PC-9 (cell line): ENCODE measurements around the gene TULP4. TPM values are rescaled to one million over a fixed set of nuclear protein-coding genes. Genes with fewer than 3 reads are reported as not detected.

Source experiments
- Bru-seq: library from RNA; stranded (reverse); fragments of 400-500 nt; gene quantifications from one replicate; lab custom pipeline; 2021; lab: Mats Ljungman, UMichigan
- BruChase-seq, 2 experiments: library from RNA; stranded (reverse); fragments of 400-500 nt; gene quantifications; one replicate each; lab custom pipeline; 2021; lab: Mats Ljungman, UMichigan
- BruUV-seq: library from RNA; stranded (reverse); fragments of 400-500 nt; replicated peaks from 2 replicates; lab custom pipeline; 2021; lab: Mats Ljungman, UMichigan
- CTCF ChIA-PET: fragments of 300-600 bp; sonication (Branson Sonifier 250); formaldehyde crosslinking; loops from one replicate; lab custom pipeline; 2022; ENCODE audit warnings: antibody characterized with exemption; lab: Charles Lee
- POLR2A ChIA-PET: fragments of 300-600 bp; sonication (Branson Sonifier 250); formaldehyde crosslinking; loops from one replicate; lab custom pipeline; 2022; ENCODE audit warnings: antibody characterized with exemption; ENCODE audit not compliant: unreplicated experiment; lab: Charles Lee
- DNase-seq, 2 experiments: peaks; one replicate each; pipeline versions ENCODE4 v3.0.0 to v3.0.0-alpha.2; 2015 to 2022; ENCODE audit warnings: mixed read lengths in 1 of 2
- H2AFZ ChIP-seq: fragments of 200-600 bp; sonication (generic); 2 replicates; pipeline ENCODE4 v1.8.1; 2017; ENCODE audit warnings: antibody characterized with exemption
- H3F3A ChIP-seq: fragments of 200-600 bp; sonication (generic); 2 replicates; pipeline ENCODE4 v1.8.1; 2017; ENCODE audit warnings: antibody characterized with exemption, mild to moderate bottlenecking, low read depth; ENCODE audit not compliant: insufficient read depth
- H3K27ac ChIP-seq: fragments of 200-600 bp; sonication (generic); 2 replicates; pipeline ENCODE4 v1.6.1; 2016; ENCODE audit warnings: mixed run types
- H3K27me3 ChIP-seq: fragments of 200-600 bp; sonication (generic); 2 replicates; pipeline ENCODE4 v1.6.1; 2016; ENCODE audit warnings: low read depth, mixed run types; ENCODE audit not compliant: insufficient read depth
- H3K36me3 ChIP-seq: fragments of 200-600 bp; sonication (generic); 2 replicates; pipeline ENCODE4 v1.6.1; 2016; ENCODE audit warnings: low read depth, mixed run types
- H3K4me1 ChIP-seq: fragments of 200-600 bp; sonication (generic); replicated peaks from 2 replicates; pipeline ENCODE4 v1.6.1; 2016; ENCODE audit warnings: mixed run types; ENCODE audit not compliant: insufficient read depth
- H3K4me2 ChIP-seq: fragments of 200-600 bp; sonication (generic); 2 replicates; pipeline ENCODE4 v1.6.1; 2017; ENCODE audit warnings: mixed run types
- H3K4me3 ChIP-seq: fragments of 200-600 bp; sonication (generic); 2 replicates; pipeline ENCODE4 v1.6.1; 2016; ENCODE audit warnings: mixed run types
- H3K79me2 ChIP-seq: fragments of 200-600 bp; sonication (generic); 2 replicates; pipeline ENCODE4 v1.6.1; 2017; ENCODE audit warnings: low read depth, mixed run types
- H3K9me2 ChIP-seq: fragments of 200-600 bp; sonication (generic); 2 replicates; pipeline ENCODE4 v1.8.1; 2017; ENCODE audit warnings: mild to moderate bottlenecking; ENCODE audit not compliant: insufficient read depth
- H3K9me3 ChIP-seq: fragments of 200-600 bp; sonication (generic); 2 replicates; pipeline ENCODE4 v1.8.1; 2016; ENCODE audit warnings: low read depth; ENCODE audit not compliant: insufficient read depth
- H4K20me1 ChIP-seq: fragments of 200-600 bp; sonication (generic); 2 replicates; pipeline ENCODE4 v1.8.1; 2017; ENCODE audit not compliant: insufficient read depth
- EZH2 ChIP-seq: fragments of 200-600 bp; sonication (generic); IDR thresholded peaks from 2 replicates; pipeline ENCODE4 v1.8.0; 2017; ENCODE audit warnings: antibody characterized with exemption, low read depth
- intact Hi-C: fragments of 100-400 bp; cut with micrococcal nuclease; formaldehyde crosslinking; loops from one replicate; pipeline ENCODE4 v1.10.0; 2022; ENCODE audit not compliant: unreplicated experiment
- long read RNA-seq: library from polyadenylated mRNA; stranded (forward); transcript quantifications from one replicate; pipeline ENCODE4 v2.0.0, GENCODE V29; 2022
- total RNA-seq: library from RNA; stranded (reverse); gene quantifications from 2 replicates; pipeline ENCODE4 v1.2.3, GENCODE V29; 2021
- TF ChIP-seq, protein P1 (sequence below): fragments of 200-600 bp; sonication (generic); conservative IDR thresholded peaks from 2 replicates; pipeline ENCODE4 v1.6.1; 2017; ENCODE audit warnings: mixed run types, antibody characterized with exemption, mild to moderate bottlenecking, moderate library complexity

The TULP4 gene, protein sequence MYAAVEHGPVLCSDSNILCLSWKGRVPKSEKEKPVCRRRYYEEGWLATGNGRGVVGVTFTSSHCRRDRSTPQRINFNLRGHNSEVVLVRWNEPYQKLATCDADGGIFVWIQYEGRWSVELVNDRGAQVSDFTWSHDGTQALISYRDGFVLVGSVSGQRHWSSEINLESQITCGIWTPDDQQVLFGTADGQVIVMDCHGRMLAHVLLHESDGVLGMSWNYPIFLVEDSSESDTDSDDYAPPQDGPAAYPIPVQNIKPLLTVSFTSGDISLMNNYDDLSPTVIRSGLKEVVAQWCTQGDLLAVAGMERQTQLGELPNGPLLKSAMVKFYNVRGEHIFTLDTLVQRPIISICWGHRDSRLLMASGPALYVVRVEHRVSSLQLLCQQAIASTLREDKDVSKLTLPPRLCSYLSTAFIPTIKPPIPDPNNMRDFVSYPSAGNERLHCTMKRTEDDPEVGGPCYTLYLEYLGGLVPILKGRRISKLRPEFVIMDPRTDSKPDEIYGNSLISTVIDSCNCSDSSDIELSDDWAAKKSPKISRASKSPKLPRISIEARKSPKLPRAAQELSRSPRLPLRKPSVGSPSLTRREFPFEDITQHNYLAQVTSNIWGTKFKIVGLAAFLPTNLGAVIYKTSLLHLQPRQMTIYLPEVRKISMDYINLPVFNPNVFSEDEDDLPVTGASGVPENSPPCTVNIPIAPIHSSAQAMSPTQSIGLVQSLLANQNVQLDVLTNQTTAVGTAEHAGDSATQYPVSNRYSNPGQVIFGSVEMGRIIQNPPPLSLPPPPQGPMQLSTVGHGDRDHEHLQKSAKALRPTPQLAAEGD (N-terminal part only)
- total RNA-seq = 34.0 and 42.2 TPM in 2 replicates
- Bru-seq, nascent RNA = percentile 69 among the genes with signal in this experiment
- BruChase-seq, experiment 1, labeled RNA remaining after a 2-hour chase = percentile 70 among the genes with signal in this experiment
- BruChase-seq, experiment 2, labeled RNA remaining after a 6-hour chase = percentile 83 among the genes with signal in this experiment
- long read RNA-seq, partial matches to known transcripts = 2 of 5 reads
- long read RNA-seq, other reads (novel, unspliced or antisense) = 3 of 5 reads

GRCh38 chr6:158312165-158312564, at the start of gene TULP4:
TSS of gene TULP4 (plus strand) at chr6:158312465. CDS start at chr6:158314017, 1,552 bp downstream.
- Histone ChIP-seq H3K36me3 (peaks cover 15% of the 10 kb centered on the region; the same call in 1 of the 2 replicates), H3K9me3 (no peaks in the 10 kb centered on the region), H3K79me2 (no peaks in the 10 kb centered on the region; the same call in 1 of the 2 replicates), H4K20me1 (no peaks in the 10 kb centered on the region; the same call in 1 of the 2 replicates), H3K9me2 (no peaks in the 10 kb centered on the region), H3K4me3 (no peak within 1 kb of the TSS), H3K4me2 (no peak within 1 kb of the TSS), H3K4me1 (no peaks in the 10 kb centered on the region), H3K27ac (no peak within 1 kb of the TSS), H3F3A (peaks cover 8% of the 10 kb centered on the region; the same call in 1 of the 2 replicates), H2AFZ (no peak within 1 kb of the TSS), H3K27me3 (no peaks in the 10 kb centered on the region)
- no peak for DNase-seq
- CTCF ChIA-PET = no interaction called here
- intact Hi-C loops = no loop called here
- no peak for TF ChIP-seq EZH2
- TF ChIP-seq, protein P1, sequence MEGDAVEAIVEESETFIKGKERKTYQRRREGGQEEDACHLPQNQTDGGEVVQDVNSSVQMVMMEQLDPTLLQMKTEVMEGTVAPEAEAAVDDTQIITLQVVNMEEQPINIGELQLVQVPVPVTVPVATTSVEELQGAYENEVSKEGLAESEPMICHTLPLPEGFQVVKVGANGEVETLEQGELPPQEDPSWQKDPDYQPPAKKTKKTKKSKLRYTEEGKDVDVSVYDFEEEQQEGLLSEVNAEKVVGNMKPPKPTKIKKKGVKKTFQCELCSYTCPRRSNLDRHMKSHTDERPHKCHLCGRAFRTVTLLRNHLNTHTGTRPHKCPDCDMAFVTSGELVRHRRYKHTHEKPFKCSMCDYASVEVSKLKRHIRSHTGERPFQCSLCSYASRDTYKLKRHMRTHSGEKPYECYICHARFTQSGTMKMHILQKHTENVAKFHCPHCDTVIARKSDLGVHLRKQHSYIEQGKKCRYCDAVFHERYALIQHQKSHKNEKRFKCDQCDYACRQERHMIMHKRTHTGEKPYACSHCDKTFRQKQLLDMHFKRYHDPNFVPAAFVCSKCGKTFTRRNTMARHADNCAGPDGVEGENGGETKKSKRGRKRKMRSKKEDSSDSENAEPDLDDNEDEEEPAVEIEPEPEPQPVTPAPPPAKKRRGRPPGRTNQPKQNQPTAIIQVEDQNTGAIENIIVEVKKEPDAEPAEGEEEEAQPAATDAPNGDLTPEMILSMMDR = no peak
- BruUV-seq = no TSS peak
- POLR2A ChIA-PET = interaction anchor here (0.5 kb wide), 1 partner anchor 206 kb away, joined by 3 read pairs; no protein-coding TSS in a partner anchor

- CTCF ChIA-PET = no interaction called here
- peaks cover 18% of the 10 kb centered on the region for H3K79me2 ChIP-seq
- H3K27me3 ChIP-seq = no peaks in the 10 kb centered on the region
- peaks cover 4% of the 10 kb centered on the region; the same call in 1 of the 2 replicates for H3K36me3 ChIP-seq
- no peaks in the 10 kb centered on the region for H3K9me3 ChIP-seq
- DNase-seq = no peak
- BruUV-seq = no TSS peak
- intact Hi-C loops = no loop called here
- H3K9me2 ChIP-seq = no peaks in the 10 kb centered on the region; the same call in 1 of the 2 replicates
- POLR2A ChIA-PET = no interaction called here
- H3K4me2 ChIP-seq = no peak overlapping the region
- no peak overlapping the region for H2AFZ ChIP-seq
- no peak for TF ChIP-seq EZH2
- TF ChIP-seq, protein P1 = no peak
- H3K27ac ChIP-seq = no peak overlapping the region
- peaks cover 5% of the 10 kb centered on the region; the same call in 1 of the 2 replicates for H4K20me1 ChIP-seq
- no peaks in the 10 kb centered on the region for H3K4me1 ChIP-seq
- H3K4me3 ChIP-seq = no peak overlapping the region
- H3F3A ChIP-seq = no peaks in the 10 kb centered on the region; the same call in 1 of the 2 replicates
Measured at GRCh38 chr6:158262755-158263154, 49.5 kb upstream of the TULP4 start.

- Histone ChIP-seq H3K4me2 (no peak overlapping the region), H3F3A (no peaks in the 10 kb centered on the region; the same call in 1 of the 2 replicates), H3K9me2 (no peaks in the 10 kb centered on the region), H3K9me3 (no peaks in the 10 kb centered on the region), H3K4me1 (no peaks in the 10 kb centered on the region), H4K20me1 (peaks cover 5% of the 10 kb centered on the region; the same call in 1 of the 2 replicates), H3K27me3 (no peaks in the 10 kb centered on the region), H3K27ac (no peak overlapping the region), H3K79me2 (peaks cover 7% of the 10 kb centered on the region; the same call in 1 of the 2 replicates), H3K4me3 (no peak overlapping the region), H3K36me3 (peaks cover 4% of the 10 kb centered on the region; the same call in 1 of the 2 replicates), H2AFZ (no peak overlapping the region)
- intact Hi-C loops = no loop called here
- CTCF ChIA-PET = no interaction called here
- POLR2A ChIA-PET = no interaction called here
- BruUV-seq = no TSS peak
- no peak for DNase-seq
- TF ChIP-seq EZH2 = no peak
- TF ChIP-seq, protein P1 = no peak
Measured at GRCh38 chr6:158264180-158264579, 48.1 kb upstream of the TULP4 start.
